ELF-1 (cell line): Measurements from ENCODE around the gene MVD.

Experiments
- DNase-seq: peaks from one replicate; pipeline ENCODE4 v3.0.0-alpha.2; 2016; ENCODE audit warnings: low read depth, low spot score

Gene MVD

GRCh38 chr16:88608076-88608475 is 54.8 kb downstream of the MVD start:
- no peak for DNase-seq

GRCh38 chr16:88606148-88606757 is 56.6 kb downstream of the MVD start:
- DNase-seq: no peak

GRCh38 chr16:88605186-88606147 is 57.4 kb downstream of the MVD start:
- no peak for DNase-seq

GRCh38 chr16:88602091-88602490 is 60.8 kb downstream of the MVD start:
- no peak for DNase-seq
